Measurements from ENCODE around the gene RAB31.

GRCh38 chr18:9751371-9752031 is 43.4 kb downstream of the RAB31 start:
- TF ChIP-seq POLR2AphosphoS5 (IDR thresholded peaks at IDR 0.05) (no peak), POLR2A (IDR thresholded peaks at IDR 0.05; ENCODE audit: low read depth) (no peak)
- TF ChIP-seq, protein P1, sequence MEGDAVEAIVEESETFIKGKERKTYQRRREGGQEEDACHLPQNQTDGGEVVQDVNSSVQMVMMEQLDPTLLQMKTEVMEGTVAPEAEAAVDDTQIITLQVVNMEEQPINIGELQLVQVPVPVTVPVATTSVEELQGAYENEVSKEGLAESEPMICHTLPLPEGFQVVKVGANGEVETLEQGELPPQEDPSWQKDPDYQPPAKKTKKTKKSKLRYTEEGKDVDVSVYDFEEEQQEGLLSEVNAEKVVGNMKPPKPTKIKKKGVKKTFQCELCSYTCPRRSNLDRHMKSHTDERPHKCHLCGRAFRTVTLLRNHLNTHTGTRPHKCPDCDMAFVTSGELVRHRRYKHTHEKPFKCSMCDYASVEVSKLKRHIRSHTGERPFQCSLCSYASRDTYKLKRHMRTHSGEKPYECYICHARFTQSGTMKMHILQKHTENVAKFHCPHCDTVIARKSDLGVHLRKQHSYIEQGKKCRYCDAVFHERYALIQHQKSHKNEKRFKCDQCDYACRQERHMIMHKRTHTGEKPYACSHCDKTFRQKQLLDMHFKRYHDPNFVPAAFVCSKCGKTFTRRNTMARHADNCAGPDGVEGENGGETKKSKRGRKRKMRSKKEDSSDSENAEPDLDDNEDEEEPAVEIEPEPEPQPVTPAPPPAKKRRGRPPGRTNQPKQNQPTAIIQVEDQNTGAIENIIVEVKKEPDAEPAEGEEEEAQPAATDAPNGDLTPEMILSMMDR (IDR thresholded peaks at IDR 0.05), result no peak

Measured in esophagus muscularis mucosa (tissue), 3 donors.